HEK293T (cell line): ENCODE results near the gene CMTM1.

Experiments used
- CTCF ChIA-PET: fragments of 350-600 bp; formaldehyde crosslinking; extraction: SDS; loops from one replicate; lab custom pipeline; 2021; ENCODE audit warnings: antibody characterized with exemption, inconsistent platforms; lab: Yijun Ruan, JAX
- POLR2A ChIA-PET: fragments of 350-600 bp; formaldehyde crosslinking; extraction: SDS; loops from one replicate; lab custom pipeline; 2020; ENCODE audit warnings: antibody characterized with exemption, inconsistent platforms; lab: Yijun Ruan, JAX
- DNase-seq: peaks from one replicate; pipeline ENCODE4 v3.0.0; 2012; ENCODE audit warnings: mixed read lengths; ENCODE audit errors: extremely low spot score
- ARNT ChIP-seq: fragments of 450-650 bp; IDR thresholded peaks from 2 replicates; pipeline ENCODE4 v1.6.1; 2017; ENCODE audit warnings: mild to moderate bottlenecking
- BHLHE40 ChIP-seq: fragments of 450-650 bp; IDR thresholded peaks from 2 replicates; pipeline ENCODE4 v1.6.1; 2016; ENCODE audit warnings: mild to moderate bottlenecking, moderate library complexity, borderline replicate concordance
- CTBP1 ChIP-seq: fragments of 450-650 bp; IDR thresholded peaks from 2 replicates; pipeline ENCODE4 v1.6.1; 2016; ENCODE audit warnings: borderline replicate concordance
- ELF4 ChIP-seq: fragments of 450-650 bp; IDR thresholded peaks from 2 replicates; pipeline ENCODE4 v1.6.1; 2017; ENCODE audit warnings: antibody characterized with exemption
- FOXA1 ChIP-seq: fragments of 450-650 bp; IDR thresholded peaks from 2 replicates; pipeline ENCODE4 v1.6.1; 2016; ENCODE audit warnings: mild to moderate bottlenecking
- FOXK2 ChIP-seq: fragments of 450-650 bp; IDR thresholded peaks from 2 replicates; pipeline ENCODE4 v1.6.1; 2016; ENCODE audit warnings: mild to moderate bottlenecking
- FOXM1 ChIP-seq: fragments of 450-650 bp; IDR thresholded peaks from 2 replicates; pipeline ENCODE4 v1.6.1; 2017; ENCODE audit warnings: mild to moderate bottlenecking, borderline replicate concordance
- HDGF ChIP-seq: fragments of 450-650 bp; IDR thresholded peaks from 2 replicates; pipeline ENCODE4 v1.6.1; 2017; ENCODE audit warnings: antibody characterized with exemption, borderline replicate concordance
- L3MBTL2 ChIP-seq: fragments of 450-650 bp; conservative IDR thresholded peaks from 2 replicates; pipeline ENCODE4 v1.6.1; 2016; ENCODE audit warnings: mild to moderate bottlenecking
- LEF1 ChIP-seq: fragments of 450-650 bp; IDR thresholded peaks from 2 replicates; pipeline ENCODE4 v1.6.1; 2017; ENCODE audit warnings: mild to moderate bottlenecking, borderline replicate concordance
- NFRKB ChIP-seq: fragments of 450-650 bp; IDR thresholded peaks from 2 replicates; pipeline ENCODE4 v1.6.1; 2016; ENCODE audit warnings: mild to moderate bottlenecking, moderate library complexity
- PKNOX1 ChIP-seq: fragments of 450-650 bp; IDR thresholded peaks from 2 replicates; pipeline ENCODE4 v1.6.1; 2016
- SP1 ChIP-seq: fragments of 450-650 bp; IDR thresholded peaks from 2 replicates; pipeline ENCODE4 v1.6.1; 2017
- SUZ12 ChIP-seq: fragments of 450-650 bp; IDR thresholded peaks from 2 replicates; pipeline ENCODE4 v1.6.1; 2016; ENCODE audit warnings: mild to moderate bottlenecking
- TARDBP ChIP-seq: fragments of 450-650 bp; IDR thresholded peaks from 2 replicates; pipeline ENCODE4 v1.6.1; 2016
- ZNF384 ChIP-seq: fragments of 450-650 bp; IDR thresholded peaks from 2 replicates; pipeline ENCODE4 v1.6.1; 2016

The CMTM1 gene

GRCh38 chr16:66600477-66600876, 34.2 kb downstream of the CMTM1 start:
- ChIA-PET CTCF (no interaction called here), POLR2A (no interaction called here)
- TF ChIP-seq FOXM1 (no peak), SUZ12 (no peak), ARNT (no peak), ZNF384 (no peak), NFRKB (no peak), CTBP1 (no peak), PKNOX1 (no peak), LEF1 (no peak), FOXA1 (no peak)
- DNase-seq = no peak

DNA sequence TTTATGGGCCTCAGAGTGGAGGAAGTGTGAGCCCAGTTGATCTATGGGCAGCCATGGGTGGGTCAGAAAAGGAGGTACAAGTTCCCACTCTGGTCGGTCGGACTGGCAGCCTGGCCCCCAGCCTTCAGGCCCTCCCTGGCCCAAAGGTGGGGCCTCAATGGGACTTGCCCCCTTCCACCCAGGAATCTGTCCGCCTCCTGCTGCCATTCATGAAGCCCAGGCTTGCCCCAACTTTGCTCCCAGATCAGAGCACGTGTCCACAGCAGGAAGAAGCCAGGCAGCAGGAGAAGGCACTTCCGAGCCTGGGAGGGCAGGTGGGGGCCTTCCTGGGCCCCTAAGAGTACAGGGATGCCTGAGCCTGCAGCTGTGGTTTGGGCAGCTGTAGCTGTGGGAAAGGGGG, 35.2 kb downstream of the CMTM1 start:
- POLR2A ChIA-PET = no interaction called here
- TF ChIP-seq SUZ12 = no peak
- TF ChIP-seq FOXM1 = no peak
- TF ChIP-seq TARDBP = no peak
- no peak for TF ChIP-seq FOXK2
- no peak for TF ChIP-seq L3MBTL2
- TF ChIP-seq ZNF384 = no peak
- TF ChIP-seq ARNT = no peak
- no peak for TF ChIP-seq FOXA1
- no peak for TF ChIP-seq CTBP1
- no peak for TF ChIP-seq NFRKB
- no peak for TF ChIP-seq BHLHE40
- TF ChIP-seq SP1 = no peak
- TF ChIP-seq PKNOX1 = no peak
- no peak for TF ChIP-seq ELF4
- no peak for TF ChIP-seq LEF1
- TF ChIP-seq HDGF = no peak
- DNase-seq = no peak
- CTCF ChIA-PET = no interaction called here

- TF ChIP-seq CTBP1 (no peak), L3MBTL2 (0 out of 2 replicates have a peak, but pooled peaks have one; percentile 6), TARDBP (0 out of 2 replicates have a peak, but pooled peaks have one; percentile 58)
- POLR2A ChIA-PET = interaction anchor here (0.8 to 1.3 kb wide), 4 partner anchors 16 to 227 kb away, joined by 3 to 7 read pairs (median 4); partner anchors contain the start of genes CKLF and NAE1
- DNase-seq = peak; percentile 57
- CTCF ChIA-PET = no interaction called here
These were observed 37.5 kb downstream of the CMTM1 start for GRCh38 chr16:66603537-66604375.

DNA sequence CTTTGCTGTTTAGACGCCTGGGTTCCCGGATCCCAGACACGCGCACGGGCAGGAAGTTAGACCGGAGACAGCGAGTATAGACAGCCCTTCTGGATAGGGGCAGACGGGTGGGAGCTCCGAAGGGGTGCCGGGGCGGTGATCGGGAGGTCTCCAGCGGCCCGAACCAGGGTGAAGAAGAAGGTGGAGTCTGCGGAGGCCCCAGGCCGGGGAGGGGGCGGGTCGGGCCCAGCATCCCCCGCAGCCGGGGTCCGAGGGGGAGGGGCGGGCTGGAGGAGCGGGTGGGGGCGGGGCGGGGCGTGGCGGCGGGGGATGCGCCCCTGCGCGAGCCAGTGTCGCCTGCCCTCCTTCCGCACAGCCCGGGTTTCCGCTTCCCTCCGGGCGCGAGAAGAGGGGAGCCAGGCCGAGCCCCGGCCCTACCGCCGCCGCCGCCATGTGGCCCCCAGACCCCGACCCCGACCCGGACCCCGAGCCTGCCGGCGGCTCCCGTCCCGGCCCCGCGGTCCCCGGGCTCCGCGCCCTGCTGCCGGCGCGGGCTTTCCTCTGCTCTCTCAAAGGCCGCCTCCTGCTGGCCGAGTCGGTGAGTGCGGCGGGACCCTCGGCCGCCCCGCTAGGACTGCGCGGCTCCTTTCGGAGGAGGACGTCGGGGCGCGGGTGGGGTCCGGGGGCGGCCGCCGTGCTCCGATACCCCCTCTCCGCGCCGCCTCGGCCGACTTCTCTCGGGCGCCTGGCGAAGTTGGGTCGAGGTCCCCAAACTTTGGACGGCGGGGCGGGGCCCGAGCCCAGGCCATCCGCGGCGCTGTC, 38.3 kb downstream of the CMTM1 start, which contains the start of gene CMTM3:
TSS of gene CMTM3 (plus strand) at position 329 of the 801 bp plus-strand sequence. CDS start at position 431, 102 bp downstream.
- CTCF ChIA-PET = interaction anchor here (0.6 kb wide), 2 partner anchors 45 to 721 kb away, joined by 3 read pairs; no protein-coding TSS in a partner anchor

More for the DNA sequence above, 38.3 kb downstream of the CMTM1 start, which contains the start of gene CMTM3:
- TF ChIP-seq PKNOX1 = no peak
- TF ChIP-seq SUZ12 = no peak
- TF ChIP-seq ELF4 = no peak
- no peak for TF ChIP-seq SP1
- no peak for TF ChIP-seq ARNT
- TF ChIP-seq TARDBP = no peak
- no peak for TF ChIP-seq BHLHE40
- TF ChIP-seq FOXM1 = no peak
- no peak for TF ChIP-seq HDGF
- TF ChIP-seq FOXA1 = no peak
- TF ChIP-seq NFRKB = no peak
- no peak for TF ChIP-seq CTBP1
- no peak for TF ChIP-seq FOXK2
- peak; percentile 82 for DNase-seq
- POLR2A ChIA-PET = interaction anchor here (1.0 to 1.3 kb wide), 3 partner anchors 16 to 53 kb away, joined by 3 to 7 read pairs (median 5); partner anchors contain the start of gene CKLF
